AG04450 (cell line): ENCODE data around the gene PSMD6. TPM values are rescaled to one million over a fixed set of nuclear protein-coding genes. Genes with fewer than 3 reads are reported as not detected.

Experiments
- CTCF ChIA-PET: fragments of 300-600, 350-600 bp; formaldehyde crosslinking; extraction: SDS; loops from one replicate; lab custom pipeline; 2022; ENCODE audit warnings: antibody characterized with exemption, inconsistent platforms; lab: Charles Lee
- POLR2A ChIA-PET: fragments of 350-600 bp; formaldehyde crosslinking; extraction: SDS; loops from one replicate; lab custom pipeline; 2021; ENCODE audit warnings: antibody characterized with exemption, inconsistent platforms; lab: Yijun Ruan, JAX
- DNase-seq: peaks from one replicate; pipeline ENCODE4 v3.0.0-alpha.2; 2011; ENCODE audit warnings: low read depth, low spot score
- H3K27ac ChIP-seq: one replicate; pipeline ENCODE4 v1.5.1; 2012; ENCODE audit warnings: low read depth, low read length, control low read depth
- H3K27me3 ChIP-seq: one replicate; pipeline ENCODE4 v1.6.0; 2012; ENCODE audit warnings: low read length; ENCODE audit not compliant: control insufficient read depth, insufficient read depth
- H3K4me3 ChIP-seq: 2 replicates; pipeline ENCODE4 v1.5.1; 2011; ENCODE audit warnings: mild to moderate bottlenecking, low read depth, low read length, control low read depth
- H3K9me3 ChIP-seq: 2 replicates; pipeline ENCODE4 v1.5.1; 2012; ENCODE audit warnings: low read length; ENCODE audit not compliant: control insufficient read depth, insufficient read depth
- polyA plus RNA-seq: library from polyadenylated mRNA; depleted of rRNA; stranded (reverse); fragments of >200 nt; gene quantifications from 2 replicates; pipeline ENCODE4 v1.2.3, GENCODE V29; 2011
- TF ChIP-seq, protein P1 (sequence below): IDR thresholded peaks from 2 replicates; pipeline ENCODE4 v1.5.1; 2011; ENCODE audit warnings: low read depth, low read length, control low read depth, inconsistent platforms

PSMD6 gene
- polyA plus RNA-seq, 1 experiment: 83.6 TPM

DNA sequence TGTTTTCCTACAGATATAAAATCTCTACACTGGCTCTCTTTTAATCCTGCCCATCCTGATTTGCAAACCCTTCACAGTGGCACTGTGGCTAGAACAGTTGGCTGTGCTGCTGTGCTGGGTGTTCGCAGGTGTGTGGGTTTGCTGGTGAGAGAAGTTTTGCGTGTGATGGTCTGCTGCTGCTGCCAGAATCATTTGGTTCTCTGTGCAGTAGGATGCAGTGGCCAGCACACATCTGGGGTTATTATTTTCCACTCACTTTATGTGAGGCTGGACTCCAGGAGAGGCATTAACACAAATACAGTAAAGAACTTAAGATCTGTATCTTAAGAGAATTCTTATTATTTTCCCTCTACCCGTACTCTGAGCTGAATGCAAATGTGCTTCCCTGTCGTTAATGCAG is 16.0 kb upstream of the PSMD6 start:
- Histone ChIP-seq H3K27me3 (no peaks in the 10 kb centered on the region), H3K4me3 (no peak overlapping the region), H3K9me3 (no peaks in the 10 kb centered on the region), H3K27ac (no peak overlapping the region)
- TF ChIP-seq, protein P1, sequence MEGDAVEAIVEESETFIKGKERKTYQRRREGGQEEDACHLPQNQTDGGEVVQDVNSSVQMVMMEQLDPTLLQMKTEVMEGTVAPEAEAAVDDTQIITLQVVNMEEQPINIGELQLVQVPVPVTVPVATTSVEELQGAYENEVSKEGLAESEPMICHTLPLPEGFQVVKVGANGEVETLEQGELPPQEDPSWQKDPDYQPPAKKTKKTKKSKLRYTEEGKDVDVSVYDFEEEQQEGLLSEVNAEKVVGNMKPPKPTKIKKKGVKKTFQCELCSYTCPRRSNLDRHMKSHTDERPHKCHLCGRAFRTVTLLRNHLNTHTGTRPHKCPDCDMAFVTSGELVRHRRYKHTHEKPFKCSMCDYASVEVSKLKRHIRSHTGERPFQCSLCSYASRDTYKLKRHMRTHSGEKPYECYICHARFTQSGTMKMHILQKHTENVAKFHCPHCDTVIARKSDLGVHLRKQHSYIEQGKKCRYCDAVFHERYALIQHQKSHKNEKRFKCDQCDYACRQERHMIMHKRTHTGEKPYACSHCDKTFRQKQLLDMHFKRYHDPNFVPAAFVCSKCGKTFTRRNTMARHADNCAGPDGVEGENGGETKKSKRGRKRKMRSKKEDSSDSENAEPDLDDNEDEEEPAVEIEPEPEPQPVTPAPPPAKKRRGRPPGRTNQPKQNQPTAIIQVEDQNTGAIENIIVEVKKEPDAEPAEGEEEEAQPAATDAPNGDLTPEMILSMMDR: no peak
- CTCF ChIA-PET: interaction anchor here (2.0 to 4.0 kb wide), 2 partner anchors 9 to 16 kb away, joined by 9 to 18 read pairs; partner anchors contain the start of gene PSMD6
- POLR2A ChIA-PET: no interaction called here
- DNase-seq: no peak

DNA sequence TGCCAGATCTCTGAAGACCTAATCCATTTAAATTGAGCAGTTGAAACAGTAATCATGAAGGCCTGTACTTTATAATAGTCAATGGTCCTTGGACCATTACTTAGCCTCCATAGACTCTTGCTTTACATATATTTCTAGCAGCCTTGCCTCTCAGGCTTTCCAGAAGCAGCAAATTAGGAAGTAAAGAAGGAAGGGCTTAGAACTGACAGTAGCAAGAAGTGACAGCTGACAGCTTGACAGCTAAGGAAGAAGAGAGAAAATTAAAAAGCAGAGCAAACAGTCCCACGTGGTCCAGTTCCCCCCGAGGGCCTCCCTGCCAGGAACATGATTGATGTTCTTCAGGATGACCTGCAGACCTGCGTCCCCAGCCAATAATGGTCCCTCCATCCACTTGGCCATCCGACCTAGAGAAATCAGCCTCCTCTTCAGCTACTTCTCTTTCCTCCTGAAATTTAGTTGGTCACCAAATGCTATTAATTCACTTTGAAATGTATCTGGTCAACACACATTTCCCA is 15.0 kb upstream of the PSMD6 start:
- CTCF ChIA-PET: interaction anchor here (0.7 to 4.0 kb wide), 4 partner anchors 8 to 447 kb away, joined by 3 to 18 read pairs (median 6); partner anchors contain the start of gene PSMD6
- H3K27me3 ChIP-seq: no peaks in the 10 kb centered on the region
- H3K9me3 ChIP-seq: peaks cover 3% of the 10 kb centered on the region; the same call in 1 of the 2 replicates
- no peak overlapping the region for H3K4me3 ChIP-seq
- no peak overlapping the region for H3K27ac ChIP-seq
- TF ChIP-seq, protein P1: no peak
- POLR2A ChIA-PET: no interaction called here
- no peak for DNase-seq

DNA sequence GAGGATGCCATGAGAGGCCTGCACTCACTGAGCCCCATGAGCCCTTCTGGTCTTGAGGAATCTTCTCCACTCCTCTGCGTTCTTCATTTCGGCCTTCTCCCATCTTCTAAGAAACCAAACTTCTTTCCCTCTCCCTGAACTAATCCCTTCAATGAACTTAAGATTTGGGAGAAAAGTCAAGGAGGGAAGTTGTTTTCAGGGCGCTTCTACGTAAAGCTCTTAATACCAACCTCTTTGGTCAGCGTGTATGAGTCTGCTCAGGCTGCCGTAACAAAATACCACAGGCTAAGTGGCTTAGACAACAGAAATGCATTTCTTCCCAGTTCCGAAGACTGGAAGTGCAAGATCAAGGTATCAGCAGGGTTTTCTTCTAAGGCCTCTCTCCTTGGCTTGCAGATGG is 13.8 kb upstream of the PSMD6 start:
- TF ChIP-seq, protein P1: no peak
- ChIA-PET POLR2A (no interaction called here), CTCF (interaction anchor here (1.0 kb wide), 1 partner anchor 14 kb away, joined by 3 read pairs; the partner anchor contains the start of gene PSMD6)
- Histone ChIP-seq H3K27ac (no peak overlapping the region), H3K9me3 (peaks cover 3% of the 10 kb centered on the region; the same call in 1 of the 2 replicates), H3K27me3 (no peaks in the 10 kb centered on the region), H3K4me3 (no peak overlapping the region)
- DNase-seq: no peak

DNA sequence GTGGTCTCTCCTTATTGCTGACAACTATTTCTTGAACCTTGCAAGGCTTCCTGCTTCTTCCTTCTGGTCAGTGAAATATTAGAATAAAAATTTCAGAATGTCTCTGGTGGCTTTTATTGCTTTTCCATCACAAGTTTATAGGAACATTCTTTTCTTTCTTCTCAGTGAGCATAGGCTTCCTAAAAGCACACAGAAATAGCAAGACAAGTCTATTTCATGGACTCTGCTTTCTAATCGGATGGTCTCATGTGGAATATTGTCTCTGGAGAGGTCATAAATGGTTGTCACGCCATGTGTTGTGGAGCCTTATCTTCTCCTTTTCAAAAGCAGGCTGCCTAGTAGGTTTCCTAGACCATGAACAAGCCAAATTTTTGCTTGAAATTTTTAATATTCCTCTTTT is 9.8 kb upstream of the PSMD6 start:
- no peak for DNase-seq
- Histone ChIP-seq H3K27me3 (no peaks in the 10 kb centered on the region), H3K4me3 (no peak overlapping the region), H3K9me3 (peaks cover 3% of the 10 kb centered on the region; the same call in 1 of the 2 replicates), H3K27ac (no peak overlapping the region)
- POLR2A ChIA-PET: no interaction called here
- TF ChIP-seq, protein P1: no peak
- CTCF ChIA-PET: interaction anchor here (3.0 to 3.4 kb wide), 2 partner anchors 9 to 451 kb away, joined by 14 to 15 read pairs; partner anchors contain the start of gene PSMD6
